Measurements from ENCODE around the gene CUBN. TPM values are rescaled to one million over a fixed set of nuclear protein-coding genes. Genes with fewer than 3 reads are reported as not detected.

The CUBN gene
- total and polyA plus RNA-seq, 7 donors: 0.25 to 2.4 (median 1.1) TPM; not detected in 2

DNA sequence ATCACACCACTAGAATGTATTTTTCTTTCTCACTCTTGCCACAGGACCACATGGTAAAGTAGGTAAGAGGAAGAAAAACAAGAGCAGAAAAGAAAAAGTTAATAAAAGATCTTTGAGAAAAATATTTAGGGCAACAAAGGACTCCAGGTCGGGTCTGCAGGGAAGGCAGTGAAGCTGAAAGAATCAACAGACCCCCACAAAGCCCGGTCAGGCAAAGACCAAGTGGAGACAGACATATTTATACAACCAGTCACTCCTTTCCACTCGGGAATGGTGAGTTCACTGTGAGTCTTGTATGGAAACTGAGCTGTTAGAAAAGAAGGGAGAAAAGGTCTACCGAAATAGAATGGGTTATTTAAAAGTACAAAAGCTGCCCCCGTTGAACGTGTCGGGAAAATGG is 340.4 kb downstream of the CUBN start:
- 75 to 79% methylated on average over 7 of the region's 7 CpGs for WGBS, 2 donors
- intact Hi-C loops (cut with DNase I): no loop called here
- Histone ChIP-seq H3K36me3 (no peaks in the 10 kb centered on the region), H3K27me3 (no peaks in the 10 kb centered on the region), H3K9me3 (no peaks in the 10 kb centered on the region), H3K4me1 (peaks cover 0 to 12% (median 9%) of the 10 kb centered on the region in 4 donors), H3K4me3 (no peak overlapping the region), H3K27ac (no peak overlapping the region)
- TF ChIP-seq POLR2AphosphoS5 (IDR thresholded peaks at IDR 0.05) (no peak), POLR2A (IDR thresholded peaks at IDR 0.05) (no peak), EP300 (IDR thresholded peaks at IDR 0.05) (no peak)
- DNase-seq: no peak

DNA sequence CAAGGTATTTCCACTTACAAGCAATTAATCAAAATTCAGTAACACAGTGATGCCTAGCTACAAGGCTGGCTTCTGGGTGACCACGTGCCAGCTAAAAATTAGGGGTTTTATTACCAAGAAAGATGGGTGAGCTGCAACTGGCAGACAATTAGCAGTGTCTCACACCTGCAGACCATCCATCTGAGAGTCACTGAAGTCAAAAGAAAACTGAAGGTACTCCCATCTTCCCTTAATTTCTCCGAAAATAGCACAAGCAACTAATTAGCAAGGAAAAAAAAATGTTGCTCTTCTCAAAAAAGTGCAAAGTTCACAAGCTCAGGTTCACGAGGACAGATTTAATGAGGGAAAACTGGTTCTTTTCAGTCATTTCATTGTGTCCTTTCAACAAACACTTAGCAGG is 340.8 kb downstream of the CUBN start:
- no peak for DNase-seq
- intact Hi-C loops (cut with DNase I): no loop called here
- 73 to 86% methylated on average over 3 of the region's 3 CpGs for WGBS, 2 donors
- Histone ChIP-seq H3K27ac (no peak overlapping the region), H3K36me3 (no peaks in the 10 kb centered on the region), H3K9me3 (no peaks in the 10 kb centered on the region), H3K4me3 (no peak overlapping the region), H3K27me3 (no peaks in the 10 kb centered on the region), H3K4me1 (peaks cover 0 to 12% (median 9%) of the 10 kb centered on the region in 4 donors)
- TF ChIP-seq POLR2AphosphoS5 (IDR thresholded peaks at IDR 0.05): no peak
- TF ChIP-seq, protein P1, sequence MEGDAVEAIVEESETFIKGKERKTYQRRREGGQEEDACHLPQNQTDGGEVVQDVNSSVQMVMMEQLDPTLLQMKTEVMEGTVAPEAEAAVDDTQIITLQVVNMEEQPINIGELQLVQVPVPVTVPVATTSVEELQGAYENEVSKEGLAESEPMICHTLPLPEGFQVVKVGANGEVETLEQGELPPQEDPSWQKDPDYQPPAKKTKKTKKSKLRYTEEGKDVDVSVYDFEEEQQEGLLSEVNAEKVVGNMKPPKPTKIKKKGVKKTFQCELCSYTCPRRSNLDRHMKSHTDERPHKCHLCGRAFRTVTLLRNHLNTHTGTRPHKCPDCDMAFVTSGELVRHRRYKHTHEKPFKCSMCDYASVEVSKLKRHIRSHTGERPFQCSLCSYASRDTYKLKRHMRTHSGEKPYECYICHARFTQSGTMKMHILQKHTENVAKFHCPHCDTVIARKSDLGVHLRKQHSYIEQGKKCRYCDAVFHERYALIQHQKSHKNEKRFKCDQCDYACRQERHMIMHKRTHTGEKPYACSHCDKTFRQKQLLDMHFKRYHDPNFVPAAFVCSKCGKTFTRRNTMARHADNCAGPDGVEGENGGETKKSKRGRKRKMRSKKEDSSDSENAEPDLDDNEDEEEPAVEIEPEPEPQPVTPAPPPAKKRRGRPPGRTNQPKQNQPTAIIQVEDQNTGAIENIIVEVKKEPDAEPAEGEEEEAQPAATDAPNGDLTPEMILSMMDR (IDR thresholded peaks at IDR 0.05): no peak
- no peak for TF ChIP-seq EP300 (IDR thresholded peaks at IDR 0.05)
- TF ChIP-seq POLR2A (IDR thresholded peaks at IDR 0.05): no peak

DNA sequence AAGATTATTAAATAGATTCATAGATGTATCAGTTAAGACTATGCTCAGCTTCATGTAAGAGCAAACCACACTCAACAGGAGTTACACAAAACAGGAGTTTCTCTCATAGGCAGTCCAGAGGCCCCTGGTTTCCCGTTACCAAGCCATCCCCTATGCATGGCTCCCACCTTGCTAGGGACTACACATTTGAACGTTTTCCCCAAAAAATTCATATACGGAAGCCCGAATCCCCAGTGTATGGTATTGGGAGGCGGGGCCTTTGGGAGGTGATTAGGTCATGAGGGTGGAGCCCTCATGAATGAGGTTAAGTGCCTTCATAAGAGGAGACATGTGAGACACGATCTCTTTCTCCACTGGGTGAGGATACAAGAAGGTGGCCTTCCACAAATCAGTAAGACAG is 341.5 kb downstream of the CUBN start:
- intact Hi-C loops (cut with DNase I): no loop called here
- no peak overlapping the region for H3K4me3 ChIP-seq
- no peak for DNase-seq
- no peaks in the 10 kb centered on the region for H3K27me3 ChIP-seq
- TF ChIP-seq EP300 (IDR thresholded peaks at IDR 0.05) (no peak), POLR2AphosphoS5 (IDR thresholded peaks at IDR 0.05) (no peak), POLR2A (IDR thresholded peaks at IDR 0.05) (no peak)
- TF ChIP-seq, protein P1 (IDR thresholded peaks at IDR 0.05): no peak
- 93 to 94% methylated on average over 6 of the region's 6 CpGs for WGBS, 2 donors
- no peaks in the 10 kb centered on the region for H3K9me3 ChIP-seq
- H3K36me3 ChIP-seq: no peaks in the 10 kb centered on the region
- peaks cover 0 to 12% (median 9%) of the 10 kb centered on the region in 4 donors for H3K4me1 ChIP-seq
- H3K27ac ChIP-seq: no peak overlapping the region

DNA sequence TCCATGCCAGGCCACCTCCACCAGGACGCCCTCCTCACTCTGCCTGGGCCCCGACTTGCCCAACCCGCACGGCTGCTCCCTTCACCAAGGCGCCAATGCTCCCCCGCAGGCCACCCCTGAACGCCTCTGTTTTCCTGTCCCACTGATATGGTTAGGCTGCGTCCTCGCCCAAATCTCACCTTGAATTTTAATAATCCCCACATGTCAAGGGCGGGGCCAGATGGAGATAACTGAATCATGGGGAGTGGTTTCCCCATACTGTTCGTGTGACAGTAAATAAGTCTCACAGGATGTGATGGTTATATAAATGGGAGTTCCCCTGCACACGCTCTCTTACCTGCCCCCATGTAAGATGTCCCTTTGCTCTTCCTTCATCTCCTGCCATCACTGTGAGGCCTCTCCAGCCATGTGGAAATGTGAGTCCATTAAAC is 342.2 kb downstream of the CUBN start:
- DNase-seq: no peak
- peaks cover 0 to 4% (median 3%) of the 10 kb centered on the region in 4 donors for H3K4me1 ChIP-seq
- TF ChIP-seq POLR2AphosphoS5 (IDR thresholded peaks at IDR 0.05): no peak
- TF ChIP-seq, protein P1 (IDR thresholded peaks at IDR 0.05): no peak
- intact Hi-C loops (cut with DNase I): no loop called here
- H3K36me3 ChIP-seq: no peaks in the 10 kb centered on the region
- no peak overlapping the region for H3K27ac ChIP-seq
- 87 to 90% methylated on average over 12 of the region's 12 CpGs for WGBS, 2 donors
- no peaks in the 10 kb centered on the region for H3K27me3 ChIP-seq
- no peak overlapping the region for H3K4me3 ChIP-seq
- no peaks in the 10 kb centered on the region for H3K9me3 ChIP-seq

DNA sequence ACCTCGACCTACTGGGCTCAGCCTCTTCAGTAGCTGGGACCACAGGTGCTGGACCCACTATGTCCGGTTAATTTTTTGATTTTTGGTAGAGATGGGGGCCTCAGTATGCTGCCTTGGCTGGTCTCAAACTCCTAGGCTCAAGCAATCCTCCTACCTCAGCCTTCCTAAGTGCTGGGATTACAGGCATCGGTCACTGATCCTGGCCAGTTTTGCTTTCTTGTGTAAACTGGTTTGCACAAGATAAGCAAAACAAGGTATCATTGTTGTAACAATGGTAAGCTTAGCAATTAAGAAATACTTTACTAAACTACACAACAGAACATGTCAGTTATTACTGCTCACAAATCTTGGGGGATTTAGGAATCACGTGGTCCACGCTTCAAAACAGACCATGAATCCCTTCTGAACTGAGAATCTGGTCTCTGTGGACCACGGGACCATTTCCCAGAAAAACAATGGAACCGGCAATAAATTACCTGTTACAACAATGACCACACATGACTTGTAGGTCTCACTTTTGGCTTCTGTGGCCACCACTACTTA is 349.2 kb downstream of the CUBN start:
- intact Hi-C loops (cut with DNase I): no loop called here
- no peaks in the 10 kb centered on the region for H3K27me3 ChIP-seq
- 65 to 84% methylated on average over 7 of the region's 7 CpGs for WGBS, 2 donors

More for the DNA sequence above, 349.2 kb downstream of the CUBN start:
- Histone ChIP-seq H3K36me3 (peaks cover 0 to 7% (median 0%) of the 10 kb centered on the region in 4 donors), H3K4me1 (no peaks in the 10 kb centered on the region), H3K27ac (no peak overlapping the region), H3K4me3 (no peak overlapping the region), H3K9me3 (no peaks in the 10 kb centered on the region)
- TF ChIP-seq EP300 (IDR thresholded peaks at IDR 0.05) (no peak), POLR2A (IDR thresholded peaks at IDR 0.05) (no peak), POLR2AphosphoS5 (IDR thresholded peaks at IDR 0.05) (no peak)
- TF ChIP-seq, protein P1 (IDR thresholded peaks at IDR 0.05): no peak
- no peak for DNase-seq
